Natural killer cell treated with Interleukin-12 subunit alpha and Interleukin-12 subunit beta and Interleukin-15 and Interleukin-18, amount 100 ng/mL, for 72 hours (primary cell): ENCODE results near the gene UGT1A6. TPM values are rescaled to one million over a fixed set of nuclear protein-coding genes. Genes with fewer than 3 reads are reported as not detected.

ENCODE experiments used
- ATAC-seq, 2 donors: fragments of 150-1000 bp; cut with Tn5 transposase in 1 of 2; sonication (Bioruptor Pico), chemical (Tn5 transposase) in 1 of 2; 2 replicates each; pipeline ENCODE4 v1.10.0; 2021
- DNase-seq: peaks from one replicate; pipeline ENCODE4 v3.0.0; 2022; ENCODE audit warnings: low spot score
- H3K27ac Mint-ChIP-seq, 2 donors: 1 replicate in 1 of 2; 2 replicates in 1 of 2; pipeline ENCODE4 v1.8.0; 2022; ENCODE audit warnings: mixed read lengths in 2 of 2, mild to moderate bottlenecking in 1 of 2, moderate library complexity in 1 of 2
- H3K27me3 Mint-ChIP-seq, 2 donors: 1 replicate in 1 of 2; 2 replicates in 1 of 2; pipeline ENCODE4 v1.8.0; 2022; ENCODE audit warnings: mixed read lengths in 2 of 2
- H3K36me3 Mint-ChIP-seq: one replicate; pipeline ENCODE4 v1.8.0; 2022; ENCODE audit warnings: mixed read lengths
- H3K4me1 Mint-ChIP-seq, 2 donors: 1 replicate in 1 of 2; 2 replicates in 1 of 2; pipeline ENCODE4 v1.8.0; 2022; ENCODE audit warnings: low read depth in 2 of 2, mixed read lengths in 2 of 2, mild to moderate bottlenecking in 1 of 2
- H3K4me3 Mint-ChIP-seq: one replicate; pipeline ENCODE4 v1.8.0; 2022; ENCODE audit warnings: mixed read lengths
- H3K9me3 Mint-ChIP-seq: 2 replicates; pipeline ENCODE4 v1.8.0; 2022; ENCODE audit warnings: mixed read lengths
- total RNA-seq, 2 donors: library from RNA; stranded (reverse); gene quantifications; one replicate each; pipeline ENCODE4 v1.2.3, GENCODE V29; 2022

UGT1A6 gene
- total RNA-seq, 2 donors from 2014 or later = not detected

GRCh38 chr2:233813236-233814055 lies 120.8 kb downstream of the UGT1A6 start:
- DNase-seq (peak; percentile 25), ATAC-seq (no peak)
- H3K27ac Mint-ChIP-seq = no peak overlapping the region
- H3K4me3 Mint-ChIP-seq = no peak overlapping the region
- H3K36me3 Mint-ChIP-seq = no peaks in the 10 kb centered on the region
- H3K27me3 Mint-ChIP-seq = peaks cover 27 to 30% of the 10 kb centered on the region in 2 donors
- no peaks in the 10 kb centered on the region for H3K9me3 Mint-ChIP-seq
- H3K4me1 Mint-ChIP-seq = no peaks in the 10 kb centered on the region

- H3K36me3 Mint-ChIP-seq = no peaks in the 10 kb centered on the region
- no peaks in the 10 kb centered on the region for H3K9me3 Mint-ChIP-seq
- no peak for DNase-seq
- no peak overlapping the region for H3K27ac Mint-ChIP-seq
- ATAC-seq = no peak
- no peaks in the 10 kb centered on the region for H3K4me1 Mint-ChIP-seq
- H3K4me3 Mint-ChIP-seq = no peak overlapping the region
- peaks cover 27 to 30% of the 10 kb centered on the region in 2 donors for H3K27me3 Mint-ChIP-seq
These were observed 121.6 kb downstream of the UGT1A6 start for GRCh38 chr2:233814056-233814835.

DNA sequence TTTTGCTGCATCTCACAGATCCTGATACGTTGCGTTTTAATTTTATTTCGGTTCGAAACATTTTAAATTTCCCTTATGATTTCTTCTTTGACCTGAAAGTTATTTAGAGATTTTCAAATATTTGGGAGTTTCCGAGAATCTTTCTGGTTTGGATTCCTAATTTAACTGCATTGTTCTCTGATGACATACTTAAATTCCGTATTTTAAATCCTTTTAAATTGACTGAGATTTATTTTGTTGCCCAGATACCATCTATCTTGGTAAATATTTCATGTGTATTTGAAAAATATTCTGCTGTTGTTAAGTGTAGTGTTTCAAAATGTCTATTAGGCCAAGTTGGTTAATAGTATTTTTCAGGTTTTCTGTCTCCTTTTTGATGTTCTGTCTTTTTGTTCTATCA lies 123.2 kb downstream of the UGT1A6 start:
- Mint-ChIP-seq H3K4me1 (no peaks in the 10 kb centered on the region), H3K36me3 (no peaks in the 10 kb centered on the region), H3K27ac (no peak overlapping the region), H3K9me3 (no peaks in the 10 kb centered on the region), H3K4me3 (no peak overlapping the region), H3K27me3 (peaks cover 20 to 22% of the 10 kb centered on the region in 2 donors)
- DNase-seq (no peak), ATAC-seq (no peak)

- no peak overlapping the region for H3K27ac Mint-ChIP-seq
These were observed 123.6 kb downstream of the UGT1A6 start for GRCh38 chr2:233816334-233816733.

DNA sequence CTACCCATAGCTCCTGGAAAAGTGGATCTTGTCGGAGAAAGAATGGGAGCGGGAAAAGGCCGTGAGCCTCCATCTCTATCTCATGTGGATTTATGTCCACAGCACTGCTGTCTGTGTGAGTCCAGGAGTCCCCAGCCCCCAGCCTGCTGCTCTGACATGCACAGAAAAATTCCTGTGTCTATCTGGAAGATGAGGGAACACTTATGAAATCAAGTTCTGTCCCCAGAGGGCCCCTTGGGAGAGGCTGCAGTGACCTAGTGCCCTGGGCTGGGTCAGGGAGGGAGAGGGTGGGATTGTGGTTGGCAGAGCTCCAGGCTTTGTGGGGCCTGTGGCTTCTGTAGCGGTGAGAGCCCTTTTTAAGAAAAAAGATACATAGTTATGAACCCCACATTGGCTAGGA lies 124.1 kb downstream of the UGT1A6 start:
- Mint-ChIP-seq H3K4me3 (no peak overlapping the region), H3K4me1 (no peaks in the 10 kb centered on the region), H3K27ac (no peak overlapping the region), H3K27me3 (peaks cover 22% of the 10 kb centered on the region in 2 donors), H3K9me3 (no peaks in the 10 kb centered on the region), H3K36me3 (no peaks in the 10 kb centered on the region)
- ATAC-seq = no peak
- no peak for DNase-seq

More at GRCh38 chr2:233816334-233816733, 123.6 kb downstream of the UGT1A6 start:
- no peak for ATAC-seq
- Mint-ChIP-seq H3K4me1 (no peaks in the 10 kb centered on the region), H3K36me3 (no peaks in the 10 kb centered on the region), H3K27me3 (peaks cover 20 to 22% of the 10 kb centered on the region in 2 donors), H3K9me3 (no peaks in the 10 kb centered on the region), H3K4me3 (no peak overlapping the region)
- DNase-seq = no peak

DNA sequence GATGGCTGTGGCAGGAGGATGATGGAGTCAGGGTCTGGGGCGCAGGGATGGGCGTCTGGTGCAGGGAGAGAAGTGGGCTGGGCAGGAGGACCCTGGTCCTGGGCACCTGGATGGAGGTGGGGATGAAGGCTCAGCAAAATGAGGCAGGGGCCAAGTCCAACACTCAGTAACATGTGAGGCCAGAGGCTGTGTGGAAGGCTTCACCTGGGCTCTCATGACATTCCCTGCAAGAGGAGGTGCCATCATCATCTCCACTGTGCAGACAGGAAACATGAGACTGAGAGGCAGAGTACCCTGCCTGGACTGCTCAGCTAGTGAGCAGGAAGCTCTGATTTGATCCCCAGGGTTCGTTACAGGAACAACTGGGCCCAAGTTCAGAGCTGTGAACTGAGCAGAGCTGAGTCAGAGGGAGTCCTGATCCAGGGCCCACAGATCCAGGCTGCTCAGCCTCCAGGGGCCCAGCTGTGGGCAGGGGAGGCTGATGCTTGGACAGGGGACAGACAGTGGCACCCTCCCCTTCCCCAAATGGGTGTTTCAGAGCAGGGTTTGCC lies 124.7 kb downstream of the UGT1A6 start:
- H3K9me3 Mint-ChIP-seq = no peaks in the 10 kb centered on the region
- peak; percentile 46 for DNase-seq

DNA sequence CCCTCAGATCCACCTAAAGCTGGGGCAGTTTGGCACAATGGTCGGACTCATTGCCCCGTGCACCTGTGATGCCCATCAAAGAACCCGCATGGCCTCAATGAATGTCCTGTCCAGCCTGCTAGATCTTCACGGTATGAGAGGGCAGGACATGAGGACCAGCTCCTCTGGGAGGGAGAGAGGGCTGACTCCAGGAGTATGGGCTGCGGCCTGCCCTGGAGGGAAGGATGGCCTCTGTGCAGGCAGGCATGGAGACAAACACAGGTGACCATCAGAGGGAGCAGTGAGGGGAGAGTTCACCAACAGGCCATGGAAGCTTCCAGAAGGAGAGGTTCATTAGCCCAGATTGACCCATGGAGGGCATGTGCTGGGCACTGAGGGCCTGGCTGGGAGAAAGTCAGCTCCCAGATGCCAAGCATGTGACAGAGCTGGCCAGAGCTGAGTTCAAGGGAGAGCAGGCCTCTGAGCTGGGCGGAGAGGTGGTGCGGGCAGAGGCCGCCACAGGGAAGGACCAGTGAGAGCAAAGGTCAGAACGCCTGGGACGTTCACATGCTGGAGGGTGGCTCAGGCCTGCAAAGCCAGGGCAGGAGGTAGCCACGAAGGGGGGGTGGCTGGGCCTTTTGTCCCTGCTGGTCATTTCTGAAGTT lies 125.4 kb downstream of the UGT1A6 start:
- ATAC-seq = no peak
- H3K27me3 Mint-ChIP-seq = peaks cover 16 to 22% of the 10 kb centered on the region in 2 donors
- H3K4me3 Mint-ChIP-seq = no peak overlapping the region
- H3K4me1 Mint-ChIP-seq = no peaks in the 10 kb centered on the region
- DNase-seq = peak; percentile 47
- H3K36me3 Mint-ChIP-seq = no peaks in the 10 kb centered on the region
- H3K9me3 Mint-ChIP-seq = no peaks in the 10 kb centered on the region
- H3K27ac Mint-ChIP-seq = no peak overlapping the region

More for the DNA sequence above, 124.7 kb downstream of the UGT1A6 start:
- Mint-ChIP-seq H3K27me3 (peaks cover 20 to 22% of the 10 kb centered on the region in 2 donors), H3K27ac (no peak overlapping the region), H3K4me1 (no peaks in the 10 kb centered on the region), H3K36me3 (no peaks in the 10 kb centered on the region), H3K4me3 (no peak overlapping the region)
- ATAC-seq = no peak

- Mint-ChIP-seq H3K4me3 (no peak overlapping the region), H3K27ac (no peak overlapping the region), H3K4me1 (no peaks in the 10 kb centered on the region), H3K27me3 (peaks cover 13 to 22% of the 10 kb centered on the region in 2 donors), H3K36me3 (no peaks in the 10 kb centered on the region), H3K9me3 (no peaks in the 10 kb centered on the region)
- no peak for ATAC-seq
- peak; percentile 45 for DNase-seq
These were observed 126.2 kb downstream of the UGT1A6 start for GRCh38 chr2:233818639-233819621.

DNA sequence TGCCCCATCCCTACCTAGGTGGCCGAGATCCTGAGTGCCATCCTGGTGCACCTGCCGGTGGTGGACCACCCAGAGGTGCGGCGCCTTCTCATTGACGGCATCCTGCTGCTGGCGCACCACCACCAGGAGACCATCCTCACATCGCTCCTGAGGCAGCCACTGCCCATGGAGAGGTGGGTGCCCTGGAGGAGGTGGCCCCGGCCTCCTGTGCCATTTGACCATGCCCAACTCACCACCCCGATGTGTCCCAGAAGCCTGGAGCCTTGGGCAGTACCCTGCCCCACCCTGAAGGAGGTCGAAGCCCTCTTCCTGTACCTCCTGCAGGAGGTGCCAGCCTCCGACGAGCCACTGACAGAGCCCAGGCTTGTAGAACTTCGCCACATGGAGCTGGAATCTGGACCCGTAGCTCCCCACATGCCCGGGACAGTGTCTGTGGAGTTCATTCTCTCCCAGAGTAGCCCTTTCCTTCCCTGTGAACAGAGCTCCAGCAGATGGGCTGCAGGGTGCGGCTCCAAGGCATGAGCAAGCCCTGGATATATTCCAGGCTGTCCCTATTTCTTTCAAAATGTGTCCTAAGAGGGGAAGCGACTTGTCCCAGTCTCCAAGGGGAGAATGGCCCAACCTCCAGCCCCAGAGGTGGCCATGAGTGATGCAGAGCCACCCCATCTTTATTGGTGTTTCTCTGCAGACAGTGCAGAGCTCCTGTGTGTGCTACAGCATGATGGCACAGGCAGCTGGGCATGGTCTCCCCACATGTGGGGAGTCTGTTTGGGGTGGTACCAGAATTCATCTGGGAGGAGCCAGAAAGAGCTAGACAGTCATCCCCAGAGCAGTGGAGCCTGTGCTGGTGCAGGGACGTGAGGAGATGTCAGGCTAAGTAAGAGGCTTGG lies 127.4 kb downstream of the UGT1A6 start:
- ATAC-seq = no peak
- Mint-ChIP-seq H3K36me3 (no peaks in the 10 kb centered on the region), H3K4me3 (no peak overlapping the region), H3K27ac (no peak overlapping the region), H3K9me3 (no peaks in the 10 kb centered on the region), H3K27me3 (peaks cover 8 to 18% of the 10 kb centered on the region in 2 donors), H3K4me1 (no peaks in the 10 kb centered on the region)
- DNase-seq = peak; percentile 45

DNA sequence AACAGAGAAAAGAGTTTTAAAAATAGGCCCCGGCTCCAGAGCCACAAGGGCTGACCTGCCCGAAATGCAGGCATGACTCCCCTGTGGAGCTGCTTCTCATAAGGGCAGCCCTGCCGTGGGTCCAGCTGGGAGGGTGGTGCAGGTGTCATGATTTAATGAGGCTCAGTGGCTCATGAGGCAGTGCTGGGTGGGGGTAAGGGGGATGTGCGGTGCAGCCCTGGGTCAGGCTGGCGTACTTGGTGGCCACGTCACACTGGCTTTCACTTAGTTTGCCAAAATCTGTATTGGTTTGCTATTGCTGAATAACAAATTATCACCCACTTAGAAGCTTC lies 128.1 kb downstream of the UGT1A6 start:
- peak; percentile 16 for DNase-seq
- Mint-ChIP-seq H3K9me3 (no peaks in the 10 kb centered on the region), H3K36me3 (no peaks in the 10 kb centered on the region), H3K4me3 (no peak overlapping the region), H3K4me1 (no peaks in the 10 kb centered on the region), H3K27ac (no peak overlapping the region), H3K27me3 (peaks cover 12 to 14% of the 10 kb centered on the region in 2 donors)
- ATAC-seq = no peak

GRCh38 chr2:233821196-233821595 lies 128.5 kb downstream of the UGT1A6 start:
- DNase-seq = peak; percentile 37
- no peaks in the 10 kb centered on the region for H3K9me3 Mint-ChIP-seq
- H3K36me3 Mint-ChIP-seq = no peaks in the 10 kb centered on the region
- ATAC-seq = no peak
- no peak overlapping the region for H3K4me3 Mint-ChIP-seq
- peaks cover 11 to 12% of the 10 kb centered on the region in 2 donors for H3K27me3 Mint-ChIP-seq
- H3K4me1 Mint-ChIP-seq = no peaks in the 10 kb centered on the region
- H3K27ac Mint-ChIP-seq = no peak overlapping the region

- DNase-seq (peak; percentile 44), ATAC-seq (no peak)
- H3K27me3 Mint-ChIP-seq = peaks cover 11 to 13% of the 10 kb centered on the region in 2 donors
- H3K4me3 Mint-ChIP-seq = no peak overlapping the region
- H3K36me3 Mint-ChIP-seq = no peaks in the 10 kb centered on the region
- H3K9me3 Mint-ChIP-seq = no peaks in the 10 kb centered on the region
- H3K27ac Mint-ChIP-seq = no peak overlapping the region
- H3K4me1 Mint-ChIP-seq = no peaks in the 10 kb centered on the region
These were observed 129.0 kb downstream of the UGT1A6 start for GRCh38 chr2:233821709-233822100.
